ENCODE measurements around the gene CELF2.

The CELF2 gene

DNA sequence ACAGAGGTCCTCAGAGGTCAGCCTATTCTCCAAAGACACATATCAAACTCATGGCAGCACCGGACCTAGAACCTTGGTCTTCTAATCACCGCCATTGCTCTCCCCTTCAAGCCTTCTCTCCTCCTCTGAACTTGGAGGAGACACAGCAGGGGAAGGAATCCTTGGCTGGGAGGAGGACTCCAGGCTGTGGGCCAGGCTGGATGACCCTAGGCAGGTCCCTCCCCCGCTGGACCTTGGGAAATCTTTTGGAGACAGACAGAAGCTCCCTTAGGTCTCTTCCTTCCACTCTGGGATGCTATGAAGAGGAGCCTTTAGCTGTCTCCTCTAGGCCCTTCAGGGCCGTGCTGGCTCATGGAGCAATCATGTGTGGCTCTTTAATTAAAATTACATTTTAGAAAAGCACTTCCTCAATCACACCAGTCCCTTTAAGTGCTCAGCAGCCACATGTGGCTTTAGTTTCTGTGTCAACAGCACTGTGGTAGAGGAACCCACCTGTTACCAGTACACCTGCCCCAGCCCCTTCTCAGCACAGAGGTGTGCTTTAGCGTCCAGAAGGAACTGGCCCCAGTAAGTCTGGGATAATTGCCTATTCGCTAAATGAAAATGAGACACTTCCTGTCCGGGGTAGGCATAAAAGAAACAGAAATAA, 238.2 kb downstream of the CELF2 start:
- DNase-seq: no peak

DNA sequence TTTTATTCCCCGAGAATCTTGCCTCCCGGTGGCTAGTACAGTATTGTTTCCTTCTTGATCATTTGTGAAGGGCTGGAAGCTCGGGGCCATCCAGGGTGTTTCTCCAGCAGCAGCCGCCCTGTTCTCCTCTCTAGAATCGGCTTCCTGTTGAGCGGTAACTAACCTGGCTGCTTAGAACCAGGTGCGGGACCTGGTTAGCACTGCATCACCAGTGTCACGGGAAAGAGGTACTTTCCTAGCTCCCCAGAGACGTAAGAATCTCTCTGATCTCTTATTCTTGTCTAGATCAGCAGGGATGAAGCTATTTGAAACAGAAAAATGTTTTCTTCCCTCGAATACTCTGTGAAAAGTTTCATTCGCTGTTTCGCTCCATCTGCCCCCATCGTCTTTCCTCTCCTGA, 239.2 kb downstream of the CELF2 start:
- DNase-seq: no peak

DNA sequence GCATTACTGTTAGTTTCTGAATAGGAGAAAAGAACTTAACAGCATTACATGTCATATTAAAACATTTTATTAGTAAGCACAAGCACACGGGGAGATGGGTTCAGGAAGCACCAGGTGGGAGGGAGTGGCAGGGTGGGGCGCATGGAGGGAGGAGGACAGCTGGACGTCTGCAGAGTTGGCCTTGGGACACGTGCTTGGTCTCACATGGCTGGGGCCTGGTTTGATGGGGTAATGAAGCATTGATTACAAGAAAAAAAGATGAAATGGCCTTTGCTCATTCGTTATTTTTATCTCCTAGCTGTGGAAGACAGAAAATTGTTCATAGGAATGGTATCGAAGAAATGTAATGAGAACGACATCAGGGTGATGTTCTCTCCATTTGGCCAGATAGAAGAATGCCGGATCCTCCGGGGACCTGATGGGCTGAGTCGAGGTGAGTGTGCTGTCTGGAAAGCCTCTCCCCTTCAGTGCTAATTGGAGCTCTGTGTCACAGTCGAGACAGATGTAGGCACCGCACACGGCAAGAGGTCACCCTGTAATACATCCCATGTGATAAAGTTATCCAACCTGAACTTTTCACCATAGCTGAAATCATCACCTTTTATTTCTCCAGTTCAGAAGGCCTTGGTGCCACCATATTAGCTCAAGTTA, 239.9 kb downstream of the CELF2 start:
- no peak for DNase-seq

DNA sequence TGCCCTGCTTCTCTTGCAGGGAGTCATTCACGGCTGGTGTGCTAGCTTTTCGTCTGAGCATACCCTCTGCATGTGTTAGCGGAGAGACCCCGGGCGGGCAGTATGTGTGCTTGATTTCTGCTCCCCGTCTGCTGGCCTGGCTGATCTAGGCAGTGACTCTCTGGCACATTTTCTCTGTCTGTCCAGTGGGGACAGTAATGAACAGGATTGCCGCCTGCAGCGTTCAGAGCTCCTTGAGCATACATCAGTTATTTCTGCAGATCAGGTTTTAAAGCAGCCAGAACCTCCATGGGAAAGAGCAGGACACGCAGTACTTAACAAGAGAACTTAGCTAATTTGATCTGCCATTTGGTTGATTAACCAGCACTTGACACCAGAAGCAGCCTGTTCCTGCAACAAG, 242.5 kb downstream of the CELF2 start:
- no peak for DNase-seq

DNA sequence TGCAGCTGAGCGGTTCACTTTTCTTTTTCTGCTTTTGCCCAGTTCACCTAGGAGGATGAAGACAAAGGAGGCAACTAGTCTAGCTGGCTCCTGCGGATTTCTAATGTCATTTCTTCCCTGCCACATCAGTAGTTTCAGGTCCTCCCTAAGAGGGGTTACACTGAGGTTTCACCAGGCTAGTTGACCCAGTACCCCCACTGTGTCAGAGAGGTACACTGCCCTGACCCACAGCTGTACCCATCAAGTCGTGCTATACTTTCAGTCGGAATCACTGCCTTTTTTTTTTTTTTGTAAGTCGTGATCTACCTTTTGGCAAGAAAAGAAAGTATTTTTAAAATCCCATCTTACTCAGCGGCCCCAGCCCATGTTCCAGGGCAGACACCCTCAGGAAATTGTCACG, 243.5 kb downstream of the CELF2 start:
- DNase-seq: no peak

DNA sequence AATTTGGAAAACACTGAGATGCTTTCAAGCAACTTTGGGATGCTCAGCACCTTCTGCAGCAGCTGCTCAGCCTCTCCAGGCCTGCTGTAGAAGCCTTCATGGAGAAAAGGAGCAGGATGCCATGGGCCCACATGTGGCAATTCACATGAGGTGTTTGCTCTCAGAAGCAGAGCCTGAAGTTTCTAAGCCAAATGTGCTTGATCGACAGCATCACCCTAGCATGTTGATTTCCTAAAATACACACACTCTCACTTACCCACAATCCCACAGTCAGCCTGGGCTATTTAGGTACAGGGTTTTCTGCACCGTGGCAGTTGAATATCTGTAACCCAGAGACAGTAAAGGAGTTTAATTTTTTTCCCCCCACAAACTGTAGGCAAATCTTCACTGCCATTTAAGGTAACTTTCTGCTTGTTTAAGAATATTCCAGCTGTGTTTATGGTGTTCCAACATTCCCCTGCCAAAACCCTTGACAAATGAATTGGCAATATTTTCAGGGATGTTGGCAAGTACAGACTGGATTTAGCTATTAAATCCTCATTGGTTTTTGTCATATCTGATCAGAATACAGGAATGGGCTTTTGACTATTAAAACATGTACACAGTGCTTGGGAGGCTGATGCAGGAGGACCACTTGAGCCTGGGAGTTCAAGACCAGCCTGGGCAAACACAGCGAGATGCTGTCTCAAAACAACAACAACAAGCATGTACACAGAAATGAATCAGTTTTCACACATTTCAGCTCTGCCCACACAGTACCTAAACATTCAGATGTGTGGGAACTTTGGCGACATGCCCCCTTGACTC, 244.2 kb downstream of the CELF2 start:
- DNase-seq: no peak

DNA sequence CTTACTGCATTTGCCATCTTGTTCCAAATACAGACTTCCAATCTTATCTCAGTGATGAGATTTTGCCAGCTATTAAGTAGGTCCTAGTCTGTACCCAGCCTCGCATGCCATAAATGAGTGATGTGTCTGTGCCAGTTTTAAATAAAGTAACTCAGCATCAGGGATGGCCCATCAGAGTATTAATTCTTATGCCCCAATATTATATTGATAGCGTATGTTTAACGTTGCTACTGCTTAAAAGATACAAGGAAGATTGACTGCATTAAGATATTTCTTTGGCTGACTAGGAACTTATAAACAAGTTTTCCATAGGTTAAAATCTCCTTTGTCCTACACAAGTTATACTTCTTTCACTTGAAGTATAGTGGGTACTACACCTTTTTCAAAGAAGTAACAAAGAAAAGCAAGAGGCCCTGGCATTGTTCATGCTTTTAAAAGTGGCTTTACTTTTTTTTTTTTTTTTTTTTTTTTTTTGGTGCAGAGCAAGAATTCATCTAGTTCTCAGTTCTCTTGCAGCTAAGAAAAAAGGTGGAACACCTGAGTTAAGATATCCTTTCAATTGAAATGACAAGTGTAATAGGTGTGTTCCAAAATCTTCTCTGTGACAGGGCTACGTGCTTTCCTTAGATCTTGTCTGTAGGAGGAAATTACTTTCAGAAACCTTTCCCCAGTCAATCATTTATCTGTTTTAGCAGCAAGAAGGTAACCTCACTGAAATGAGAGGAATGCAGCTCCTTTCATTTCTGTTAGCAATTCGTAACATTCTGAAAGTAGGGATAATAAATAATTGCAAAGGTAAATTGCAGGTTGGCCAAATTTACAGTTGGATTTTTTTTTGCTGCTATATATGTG, 245.0 kb downstream of the CELF2 start:
- no peak for DNase-seq

DNA sequence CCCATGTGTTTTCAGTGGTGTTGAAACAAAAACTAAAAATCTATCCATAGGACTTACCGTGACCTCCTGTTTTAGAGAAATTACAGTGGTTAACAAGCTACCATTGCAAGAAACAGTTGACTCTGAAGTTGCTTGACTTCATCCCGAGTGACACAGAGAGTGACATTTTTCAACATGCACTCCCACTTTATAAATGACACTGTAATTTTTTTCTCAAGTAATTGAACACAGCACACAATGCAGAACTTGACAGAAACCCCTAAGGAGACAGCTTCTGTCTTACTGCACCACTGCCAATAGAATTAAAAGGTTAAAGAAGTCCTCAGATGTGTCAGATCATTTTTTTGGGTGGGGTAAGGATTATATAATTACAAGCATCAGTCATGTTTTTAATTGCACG, 246.1 kb downstream of the CELF2 start:
- DNase-seq: no peak

DNA sequence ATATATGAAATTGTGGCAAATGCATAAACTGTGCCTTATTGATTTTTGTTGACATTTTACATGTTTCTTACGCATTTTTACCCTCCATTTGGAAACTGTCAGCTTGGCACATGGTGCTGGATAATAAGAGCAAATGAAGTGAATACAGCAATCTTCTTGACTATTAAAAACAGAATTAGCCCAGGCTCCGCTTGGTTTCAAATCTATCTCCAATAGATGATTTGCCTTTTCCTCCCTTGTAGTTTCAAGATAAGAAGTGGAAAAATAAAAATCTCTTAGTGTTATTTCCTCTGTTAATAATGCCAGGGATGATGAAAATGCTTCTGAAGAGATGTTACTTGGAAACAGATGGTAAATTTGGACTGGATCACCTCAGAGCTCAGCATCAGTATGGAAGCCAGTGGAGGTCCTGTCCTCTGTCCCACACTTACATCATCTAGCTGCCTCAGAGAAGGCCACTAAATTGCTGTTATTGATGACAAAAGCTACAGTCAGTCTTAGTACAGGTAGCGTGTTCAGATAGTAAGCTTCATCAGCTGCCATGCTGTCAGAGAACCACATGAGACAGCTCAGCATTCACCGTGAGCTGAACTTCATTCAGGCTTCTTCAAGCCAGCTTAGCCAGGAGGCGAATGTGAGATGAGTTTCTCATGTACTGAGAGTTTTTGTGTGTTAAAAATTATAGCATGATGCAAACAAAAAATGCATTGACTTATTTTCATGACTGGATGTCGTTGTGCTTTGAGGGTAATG, 246.8 kb downstream of the CELF2 start:
- DNase-seq: no peak

DNA sequence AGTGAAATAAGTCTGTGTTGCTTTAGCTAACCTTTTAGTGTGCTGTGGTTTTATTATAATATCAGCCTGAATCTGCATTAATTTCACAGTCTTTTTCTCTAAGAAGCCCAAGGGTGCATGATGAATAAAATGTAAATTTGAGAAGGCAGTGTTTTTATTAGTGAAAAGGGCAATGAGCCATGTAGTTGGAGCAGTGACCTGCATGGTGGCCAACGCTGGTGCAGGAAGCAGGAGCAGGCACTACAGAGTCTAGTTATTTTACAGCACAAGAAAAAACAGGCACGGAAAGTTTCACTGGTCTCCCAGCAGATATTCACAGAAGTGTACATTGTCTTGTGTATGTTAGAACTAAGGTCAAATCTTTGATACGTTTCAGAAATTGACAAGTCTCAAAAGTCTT, 247.8 kb downstream of the CELF2 start:
- DNase-seq: no peak

DNA sequence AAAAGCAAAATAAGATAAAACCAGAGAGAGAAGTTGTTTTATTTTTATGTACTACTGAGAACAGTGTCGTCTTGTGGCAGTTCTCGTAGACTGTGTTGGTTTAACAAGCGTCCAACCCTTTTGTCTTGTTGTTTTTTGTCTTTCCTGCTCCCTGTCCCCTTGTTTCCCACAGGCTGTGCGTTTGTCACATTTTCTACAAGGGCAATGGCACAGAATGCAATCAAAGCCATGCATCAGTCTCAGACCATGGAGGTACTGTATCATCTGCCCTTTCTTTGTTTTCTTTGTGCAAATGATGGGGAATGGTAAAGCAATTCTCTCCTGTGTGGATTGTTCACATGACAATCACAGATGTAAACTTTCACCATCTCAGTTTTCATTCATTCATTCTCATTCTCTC, 248.8 kb downstream of the CELF2 start:
- no peak for DNase-seq

DNA sequence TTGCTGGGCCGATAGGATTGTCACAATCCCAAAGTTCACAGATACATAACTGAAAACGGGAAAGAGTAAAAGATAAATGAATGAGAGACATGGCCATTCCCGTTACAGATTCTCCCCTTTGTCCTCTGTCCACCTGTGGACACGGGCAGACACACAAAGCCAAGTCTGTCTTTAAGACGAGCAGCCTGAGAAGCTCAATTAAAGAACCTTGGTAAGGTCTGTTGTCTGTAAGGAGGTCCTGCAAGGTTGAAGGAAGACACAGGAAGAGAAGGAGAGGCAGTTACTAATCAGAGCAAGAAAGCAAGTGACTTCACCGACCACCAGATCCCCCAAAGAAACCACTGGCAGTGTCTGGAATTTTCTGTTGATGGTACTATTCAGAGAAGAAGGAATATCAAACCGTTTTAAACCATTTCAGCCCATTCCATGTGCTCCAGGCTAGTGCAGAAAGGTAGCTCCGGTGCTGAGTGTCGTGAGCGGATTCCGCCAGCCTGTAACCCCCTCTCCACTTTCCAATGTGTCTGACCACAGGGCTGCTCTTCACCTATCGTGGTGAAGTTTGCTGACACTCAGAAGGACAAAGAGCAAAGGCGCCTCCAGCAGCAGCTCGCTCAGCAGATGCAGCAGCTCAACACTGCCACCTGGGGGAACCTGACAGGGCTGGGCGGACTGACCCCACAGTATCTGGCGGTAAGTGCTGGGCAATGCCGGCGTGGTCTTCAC, 252.6 kb downstream of the CELF2 start:
- DNase-seq: no peak

DNA sequence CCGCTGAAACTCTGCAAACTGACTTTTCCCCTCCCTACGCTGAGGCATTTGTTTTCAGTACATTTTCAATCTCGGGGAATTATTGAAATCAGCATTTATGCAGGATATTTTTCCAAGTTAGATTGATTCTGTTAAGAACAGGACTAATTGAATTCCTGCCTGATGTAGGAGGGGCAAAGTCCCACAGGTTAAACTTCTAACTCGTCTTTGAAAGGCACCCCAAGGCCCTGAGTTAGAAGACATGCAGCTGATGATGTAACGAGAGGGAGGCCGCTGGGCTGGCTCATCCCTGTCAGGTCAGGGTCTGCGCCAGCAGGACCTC, 253.1 kb downstream of the CELF2 start:
- no peak for DNase-seq

DNA sequence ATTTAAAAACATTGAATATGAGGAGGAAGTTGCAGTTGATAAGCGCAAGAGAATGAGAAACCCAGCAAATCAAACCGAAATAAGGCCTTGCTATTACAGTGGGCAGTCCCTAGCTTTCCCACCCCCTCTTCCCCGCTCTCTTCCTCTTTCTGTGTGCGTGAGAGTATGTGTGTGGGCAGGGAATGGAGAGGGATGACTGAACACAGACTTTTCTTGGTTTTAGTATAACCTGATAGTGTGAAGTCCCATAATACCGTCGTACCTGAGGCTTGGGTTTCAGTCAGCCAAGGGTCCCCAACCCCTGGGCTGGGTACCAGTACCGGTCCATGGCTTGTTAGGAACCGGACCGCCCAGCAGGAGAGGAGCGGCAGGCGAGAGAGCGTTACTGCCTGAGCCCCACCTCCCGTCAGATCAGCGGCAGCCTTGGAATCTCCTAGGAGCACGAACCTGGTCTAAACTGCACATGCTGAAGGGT, 255.3 kb downstream of the CELF2 start:
- DNase-seq: no peak

DNA sequence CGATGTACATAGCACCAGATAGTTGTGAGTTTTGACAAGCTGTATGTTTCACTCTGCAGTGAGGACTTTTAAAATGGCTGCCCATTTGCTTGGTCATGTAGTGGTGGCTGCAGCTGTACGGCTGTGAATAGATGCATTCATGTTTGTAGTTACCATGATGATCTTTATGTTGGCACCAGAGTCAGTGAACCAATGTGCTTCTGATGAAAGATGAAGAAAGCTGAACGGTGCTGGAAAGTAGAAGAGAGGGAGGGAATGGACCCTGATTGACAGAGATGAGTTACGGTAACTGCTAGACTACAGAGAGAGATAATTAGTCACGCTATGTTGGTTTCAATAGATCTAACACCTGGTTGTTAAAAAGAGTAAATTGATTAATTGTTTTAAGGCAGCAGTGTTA, 256.8 kb downstream of the CELF2 start:
- no peak for DNase-seq

DNA sequence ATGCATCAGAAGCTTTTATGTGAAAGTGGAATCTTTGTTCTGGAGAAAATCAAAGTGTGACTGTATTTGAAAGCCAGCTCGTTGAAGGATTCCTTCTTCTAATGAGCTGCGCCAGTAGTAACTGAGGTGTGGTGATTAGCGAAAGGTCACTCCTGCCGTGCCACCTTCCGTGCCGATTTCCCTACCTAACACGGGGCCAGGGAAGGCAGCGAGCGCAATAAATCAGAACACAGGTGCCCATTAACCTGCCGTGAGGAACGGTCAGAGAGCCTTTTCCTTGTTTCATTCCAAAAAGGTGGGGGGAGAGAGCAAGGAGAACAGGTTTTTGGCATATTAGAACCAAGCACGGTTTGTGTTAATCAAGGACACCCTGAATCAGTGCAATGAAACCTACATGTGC, 258.0 kb downstream of the CELF2 start:
- DNase-seq: no peak

DNA sequence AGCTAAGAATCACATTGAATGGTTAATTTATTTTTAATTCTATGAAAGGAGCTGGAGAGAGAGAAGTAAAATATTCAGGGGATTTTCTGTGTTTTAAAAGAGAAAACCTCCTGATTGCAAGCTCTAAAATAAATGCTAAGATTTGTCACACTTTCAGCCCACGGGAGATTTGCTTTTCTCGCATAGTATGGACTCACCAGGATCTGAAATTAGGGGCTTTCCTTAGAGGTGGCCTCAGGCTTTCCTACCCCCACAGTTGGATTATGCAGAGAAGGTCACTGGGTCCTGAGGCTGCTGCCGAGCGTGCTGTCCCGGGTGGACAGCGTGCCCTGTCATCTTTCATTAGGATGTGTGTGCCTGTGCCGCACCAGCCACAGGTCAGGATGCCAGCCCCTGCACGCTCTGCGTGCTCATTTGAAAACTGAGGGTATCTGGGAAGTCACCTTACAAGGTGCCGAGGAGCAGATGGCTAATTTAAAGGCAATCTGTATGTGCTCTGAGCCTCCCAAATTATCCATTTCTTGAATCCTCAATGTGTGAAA, 258.8 kb downstream of the CELF2 start:
- DNase-seq: no peak

DNA sequence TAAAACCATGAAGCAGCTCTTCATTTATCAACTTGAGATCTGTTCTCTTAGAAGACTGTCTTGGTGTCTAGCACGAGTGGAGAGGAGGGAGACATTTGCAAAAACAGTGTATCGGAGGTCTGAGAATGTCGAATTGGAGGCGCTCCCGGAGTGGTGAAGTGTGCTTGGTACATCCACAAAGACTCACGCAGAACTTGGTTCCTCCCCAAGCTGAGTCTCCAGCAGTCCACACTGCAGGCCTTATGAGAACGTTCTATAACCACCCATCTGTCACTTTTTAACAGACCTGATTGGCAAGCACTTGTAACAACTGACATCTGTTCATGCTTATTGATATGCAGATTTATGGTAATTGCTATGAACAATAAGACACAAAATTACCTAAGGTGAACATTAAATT, 261.6 kb downstream of the CELF2 start:
- no peak for DNase-seq

DNA sequence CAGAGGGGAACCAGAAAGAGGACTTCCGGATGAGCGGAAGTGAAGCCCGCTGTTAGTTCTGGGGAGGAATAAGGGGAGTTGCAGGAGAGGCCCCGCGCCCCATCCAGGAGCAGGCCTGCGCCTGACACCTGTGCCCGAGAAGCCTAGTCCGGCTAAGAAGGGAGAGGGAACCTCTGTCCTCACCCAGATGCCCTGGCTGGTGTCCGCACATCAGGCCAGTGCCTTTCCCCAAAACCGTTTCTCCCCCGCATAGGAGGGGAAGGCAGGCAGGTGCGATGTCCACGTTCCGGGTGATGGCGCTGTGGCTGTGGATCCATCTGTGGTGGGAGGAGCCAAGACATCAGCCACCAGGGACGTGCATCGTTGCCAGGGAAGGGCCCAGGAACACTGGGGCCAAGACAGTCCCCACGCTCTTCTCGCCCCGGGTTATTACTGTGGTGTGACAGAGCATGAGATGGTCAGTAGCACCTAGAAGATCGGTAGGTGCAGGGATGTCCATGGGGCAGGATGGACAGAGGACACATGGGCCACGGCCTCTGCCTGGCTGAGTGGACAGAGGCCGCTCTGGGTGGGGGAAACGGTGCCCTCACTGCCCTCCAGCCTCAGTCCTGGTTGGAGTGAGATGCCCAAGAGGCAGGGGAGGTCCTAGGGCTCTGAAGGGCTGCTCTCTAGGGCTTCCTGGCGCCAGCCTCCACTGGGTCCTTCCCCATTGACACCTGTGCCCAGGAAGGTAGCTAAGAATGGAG, 262.7 kb downstream of the CELF2 start:
- no peak for DNase-seq

DNA sequence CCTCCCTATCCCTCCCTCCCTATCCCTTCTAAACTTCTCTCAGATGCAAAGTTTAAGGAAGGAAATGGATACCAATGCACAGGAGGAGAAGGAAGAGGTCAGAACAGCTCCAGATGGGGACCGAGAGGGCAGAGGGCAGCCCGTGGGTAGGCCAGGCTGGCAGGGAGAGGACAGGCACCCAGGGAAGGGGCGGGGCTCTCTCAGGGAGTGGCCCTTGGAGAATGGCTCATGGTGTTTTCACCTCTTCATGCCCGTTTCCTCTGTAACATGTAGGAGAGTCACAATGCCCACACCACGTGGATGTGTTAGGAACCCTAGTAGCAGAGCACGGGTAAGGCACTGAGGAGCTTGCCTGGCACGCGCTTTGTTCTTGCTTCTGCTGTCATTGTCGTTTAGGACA, 264.5 kb downstream of the CELF2 start:
- no peak for DNase-seq

DNA sequence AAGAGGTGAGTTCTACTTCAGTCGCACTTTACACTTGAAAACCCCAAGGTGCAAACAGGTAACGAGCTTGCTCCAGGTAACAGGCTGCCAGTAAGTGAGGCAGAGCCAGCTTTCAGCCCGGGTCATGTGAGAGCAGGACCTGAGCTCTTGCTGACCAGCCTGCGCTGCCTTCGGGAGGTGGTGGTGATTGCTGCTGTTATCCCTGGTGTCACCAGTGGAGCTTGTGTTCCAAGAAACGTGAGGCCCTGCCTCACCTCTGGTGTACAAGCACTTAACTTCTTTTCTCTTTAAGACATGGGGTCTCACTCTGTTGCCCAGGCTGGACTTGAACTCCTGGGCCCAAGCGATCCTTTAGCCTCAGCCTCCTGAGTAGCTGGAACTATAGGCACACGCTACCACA, 265.0 kb downstream of the CELF2 start:
- no peak for DNase-seq
